Stromal cell of bone marrow (primary cell): ENCODE measurements around the gene SLC31A2.

Experiments used
- DNase-seq: peaks from one replicate; pipeline ENCODE4 v3.0.0-alpha.2; 2012; ENCODE audit warnings: low read depth

Gene SLC31A2

GRCh38 chr9:113151696-113152630, 1.2 kb downstream of the SLC31A2 start:
- no peak for DNase-seq

GRCh38 chr9:113152699-113153098, 1.9 kb downstream of the SLC31A2 start:
- no peak for DNase-seq

GRCh38 chr9:113153599-113153998, 2.8 kb downstream of the SLC31A2 start:
- DNase-seq: no peak

DNA sequence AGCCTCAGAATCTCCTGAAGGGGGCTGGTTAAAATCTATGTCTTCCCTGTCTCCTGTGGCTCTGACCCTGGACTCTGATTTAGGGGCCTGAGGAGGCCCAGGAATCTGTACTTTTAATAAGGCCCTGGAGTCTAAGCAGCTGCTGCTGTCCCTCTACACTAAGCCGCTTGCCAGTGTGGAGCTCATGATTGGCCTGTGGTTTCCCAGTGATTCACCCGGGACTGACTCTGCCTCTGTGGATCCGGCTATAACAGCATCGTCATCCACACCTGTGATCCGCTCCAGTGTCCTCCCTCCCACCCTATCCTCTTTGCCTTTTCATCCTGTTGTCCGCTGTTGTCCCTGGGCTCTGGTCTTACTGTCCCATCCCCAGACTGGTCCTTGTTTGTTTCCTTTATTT, 3.7 kb downstream of the SLC31A2 start:
- peak; percentile 77 for DNase-seq

DNA sequence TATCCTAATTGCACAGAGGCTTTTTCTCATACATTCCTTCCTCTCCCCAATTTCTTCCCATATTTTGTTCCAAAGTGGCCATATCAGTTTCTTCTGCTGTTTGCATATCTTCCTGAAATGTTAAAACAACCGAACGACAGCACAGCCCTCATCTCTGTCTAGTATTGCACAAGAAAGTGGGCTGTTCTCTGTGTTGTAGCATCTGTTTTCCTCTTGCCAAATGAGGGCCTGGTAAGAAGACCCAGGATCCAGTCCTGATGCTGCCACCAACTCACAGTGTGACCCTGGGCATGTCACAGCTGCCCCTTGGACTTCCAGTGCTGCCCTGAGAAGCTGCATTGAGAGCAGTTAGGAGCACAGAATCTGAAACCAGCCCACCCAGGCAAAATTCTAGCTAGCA, 4.1 kb downstream of the SLC31A2 start:
- no peak for DNase-seq

- DNase-seq: no peak
Measured at GRCh38 chr9:113155911-113156588, 5.2 kb downstream of the SLC31A2 start.

GRCh38 chr9:113156880-113157279, 6.1 kb downstream of the SLC31A2 start:
- DNase-seq: no peak

- no peak for DNase-seq
Measured at GRCh38 chr9:113158446-113158845, 7.6 kb downstream of the SLC31A2 start.

- no peak for DNase-seq
Measured at GRCh38 chr9:113160571-113160970, 9.8 kb downstream of the SLC31A2 start.

GRCh38 chr9:113163001-113163400, 12.2 kb downstream of the SLC31A2 start:
- no peak for DNase-seq

- DNase-seq: peak; percentile 28
Measured at GRCh38 chr9:113164536-113165300, 13.9 kb downstream of the SLC31A2 start.

- DNase-seq: no peak
Measured at GRCh38 chr9:113166039-113166438, 15.2 kb downstream of the SLC31A2 start.

DNA sequence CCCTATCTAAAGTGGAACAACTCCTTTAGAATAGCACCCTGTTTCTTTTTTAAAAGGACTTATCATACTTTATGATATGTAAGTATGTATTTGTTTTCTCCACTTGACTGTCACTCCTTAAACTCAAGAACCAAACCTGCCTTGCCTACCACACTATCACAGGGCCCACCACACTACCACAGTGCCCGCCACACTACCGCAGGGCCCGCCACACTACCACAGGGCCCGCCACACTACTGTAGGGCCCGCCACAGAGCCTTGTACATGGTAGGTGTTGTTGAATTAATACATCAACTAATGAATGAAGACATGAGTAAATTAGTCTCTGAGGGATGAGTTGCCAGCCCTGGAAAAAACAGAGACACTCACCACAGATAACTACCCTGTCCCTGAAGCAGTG, 18.0 kb downstream of the SLC31A2 start:
- DNase-seq: no peak

- no peak for DNase-seq
Measured at GRCh38 chr9:113173341-113173740, 22.5 kb downstream of the SLC31A2 start.

DNA sequence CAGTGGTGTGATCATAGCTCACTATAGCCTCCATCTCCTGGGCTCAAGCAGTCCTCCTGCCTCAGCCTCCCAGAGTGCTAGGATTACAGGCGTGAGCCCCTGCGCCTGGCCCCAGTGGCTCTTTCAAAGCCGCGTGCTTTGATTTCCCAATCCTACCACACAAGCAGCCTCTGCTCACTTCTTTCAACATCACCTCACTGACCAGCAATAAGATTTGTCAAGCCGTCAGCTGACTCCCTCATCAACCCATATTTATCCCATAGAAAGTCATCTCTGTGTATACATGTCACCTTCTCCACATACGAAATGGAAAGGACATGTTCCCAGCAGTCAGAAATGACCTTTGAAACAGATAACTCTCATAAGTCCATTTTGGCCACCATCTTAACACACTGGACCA, 26.0 kb downstream of the SLC31A2 start:
- no peak for DNase-seq

GRCh38 chr9:113177251-113177650, 26.4 kb downstream of the SLC31A2 start:
- DNase-seq: no peak

DNA sequence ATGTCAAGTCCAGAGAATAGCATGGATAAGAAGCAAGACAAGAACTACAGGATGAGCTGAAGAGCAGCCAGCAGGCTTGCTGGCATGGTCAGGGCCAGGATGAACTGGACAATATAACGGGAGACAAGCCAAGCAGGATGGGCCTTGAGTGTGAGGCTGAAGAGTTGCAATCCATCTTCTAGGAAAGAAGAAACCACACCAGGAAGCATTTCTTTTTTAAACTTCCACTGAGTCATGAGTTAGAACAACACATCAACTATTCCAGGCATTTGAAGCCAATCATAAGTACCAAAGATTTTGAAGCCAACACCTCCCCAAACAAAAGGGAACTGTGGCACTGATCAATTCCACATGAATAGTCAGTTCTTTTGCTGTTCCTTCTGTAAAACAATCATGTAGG, 27.3 kb downstream of the SLC31A2 start:
- peak; percentile 47 for DNase-seq

GRCh38 chr9:113179839-113180238, 29.0 kb downstream of the SLC31A2 start:
- DNase-seq: no peak

GRCh38 chr9:113181165-113181564, 30.4 kb downstream of the SLC31A2 start:
- DNase-seq: no peak

DNA sequence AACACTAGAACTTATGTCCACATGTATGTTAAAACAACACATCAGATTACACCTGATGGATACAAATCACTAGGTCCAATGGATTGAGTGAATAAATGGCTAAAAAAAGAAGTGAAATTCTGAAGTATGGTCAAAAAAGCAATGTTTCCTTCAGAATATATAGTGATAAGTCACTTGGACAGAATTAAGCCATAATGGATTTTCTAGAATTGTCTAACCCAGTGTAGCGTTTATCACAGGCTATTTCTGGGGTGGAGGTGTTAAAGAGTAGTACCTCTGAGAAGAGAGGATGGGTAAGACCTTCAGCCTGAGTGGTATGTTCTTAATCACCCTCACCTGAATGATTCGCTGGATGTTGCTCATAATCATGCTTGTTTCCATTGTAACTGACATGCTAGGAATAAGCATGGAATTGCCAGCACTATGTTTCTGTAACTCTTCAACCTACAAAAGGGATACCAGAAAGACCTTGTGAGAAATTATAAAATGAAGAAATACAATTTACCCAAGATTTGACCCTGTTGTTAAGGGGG, 33.2 kb downstream of the SLC31A2 start:
- no peak for DNase-seq

DNA sequence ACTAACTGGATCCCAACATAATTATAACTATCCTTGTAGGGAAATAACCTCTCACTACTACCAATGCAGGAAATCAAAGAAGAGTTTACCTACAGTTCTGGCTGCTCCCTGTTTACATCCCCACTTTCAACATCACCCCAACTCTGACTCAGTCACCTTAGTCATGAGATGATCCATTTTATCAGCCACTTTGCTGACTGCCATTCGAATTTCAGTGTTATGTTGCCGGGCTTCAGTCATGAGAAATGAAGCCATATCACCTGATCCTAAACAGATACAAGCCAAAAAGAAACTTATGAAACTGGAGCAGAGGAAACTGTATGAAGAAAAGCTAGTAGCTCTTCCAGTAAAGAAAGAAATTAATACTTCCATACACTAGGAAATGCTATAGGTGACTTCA, 33.7 kb downstream of the SLC31A2 start:
- peak; percentile 21 for DNase-seq

DNA sequence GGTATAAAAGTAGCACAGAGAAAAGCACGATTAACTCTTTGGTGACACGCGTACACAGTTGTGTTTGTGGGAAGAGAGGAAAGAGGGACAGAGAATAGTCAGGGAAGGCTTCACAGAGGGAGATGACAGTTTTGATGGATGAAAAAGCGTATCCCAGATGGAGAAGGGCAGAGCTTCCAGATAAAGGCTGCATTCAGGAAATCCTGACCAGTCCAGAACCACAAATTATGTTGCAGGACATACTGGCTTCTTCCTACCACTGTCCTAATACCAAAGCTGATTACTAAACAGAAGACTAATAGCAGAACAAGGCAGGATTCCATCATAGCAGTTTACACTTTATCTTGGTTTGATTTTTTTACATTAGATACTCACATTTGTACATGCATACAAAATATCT, 34.5 kb downstream of the SLC31A2 start:
- DNase-seq: no peak
